ENCODE measurements around the gene VPS4A.
"Not testable (repeated sequence)": the region's sequence is repeated elsewhere in the genome, so short reads cannot be mapped to it uniquely, and the experiment has no call there.

VPS4A gene

GRCh38 chr16:69310653-69311532 lies at the start of gene VPS4A:
VPS4A (plus strand) TSS chr16:69311350; CDS start chr16:69311512, 162 bp downstream.
- DNase-seq = peak; percentile 95

- no peak for DNase-seq
These were observed 44.7 kb upstream of the VPS4A start for GRCh38 chr16:69266334-69267063.

GRCh38 chr16:69267633-69268032 lies 43.5 kb upstream of the VPS4A start:
- no peak for DNase-seq

GRCh38 chr16:69270395-69270794 lies 40.8 kb upstream of the VPS4A start:
- DNase-seq = no peak

GRCh38 chr16:69270831-69271230 lies 40.3 kb upstream of the VPS4A start:
- no peak for DNase-seq

- no peak for DNase-seq
These were observed 38.1 kb upstream of the VPS4A start for GRCh38 chr16:69273009-69273408.

GRCh38 chr16:69274699-69275235 lies 36.4 kb upstream of the VPS4A start:
- DNase-seq = no peak

GRCh38 chr16:69276148-69277115 lies 34.7 kb upstream of the VPS4A start:
- DNase-seq = no peak

GRCh38 chr16:69277413-69277812 lies 33.7 kb upstream of the VPS4A start:
- no peak for DNase-seq

GRCh38 chr16:69283851-69284250 lies 27.3 kb upstream of the VPS4A start:
- no peak for DNase-seq

- DNase-seq = no peak
These were observed 25.9 kb upstream of the VPS4A start for GRCh38 chr16:69285240-69285639.

GRCh38 chr16:69286941-69287713 lies 24.0 kb upstream of the VPS4A start:
- DNase-seq = peak; percentile 35

- DNase-seq = not testable (repeated sequence)
These were observed 19.5 kb upstream of the VPS4A start for GRCh38 chr16:69291657-69292056.

GRCh38 chr16:69293401-69293800 lies 17.7 kb upstream of the VPS4A start:
- no peak for DNase-seq

- DNase-seq = no peak
These were observed 17.1 kb upstream of the VPS4A start for GRCh38 chr16:69294051-69294450.

GRCh38 chr16:69296771-69297170 lies 14.4 kb upstream of the VPS4A start:
- not testable (repeated sequence) for DNase-seq

- no peak for DNase-seq
These were observed 12.9 kb upstream of the VPS4A start for GRCh38 chr16:69298261-69298660.

- no peak for DNase-seq
These were observed 10.0 kb upstream of the VPS4A start for GRCh38 chr16:69301187-69301586.

- no peak for DNase-seq
These were observed 9.3 kb upstream of the VPS4A start for GRCh38 chr16:69301861-69302260.

GRCh38 chr16:69302301-69302700 lies 8.8 kb upstream of the VPS4A start:
- no peak for DNase-seq

GRCh38 chr16:69306031-69306430 lies 5.1 kb upstream of the VPS4A start:
- DNase-seq = no peak

- DNase-seq = no peak
These were observed 4.1 kb upstream of the VPS4A start for GRCh38 chr16:69307091-69307490.
